ENCODE data around the gene NUBPL.

DNA sequence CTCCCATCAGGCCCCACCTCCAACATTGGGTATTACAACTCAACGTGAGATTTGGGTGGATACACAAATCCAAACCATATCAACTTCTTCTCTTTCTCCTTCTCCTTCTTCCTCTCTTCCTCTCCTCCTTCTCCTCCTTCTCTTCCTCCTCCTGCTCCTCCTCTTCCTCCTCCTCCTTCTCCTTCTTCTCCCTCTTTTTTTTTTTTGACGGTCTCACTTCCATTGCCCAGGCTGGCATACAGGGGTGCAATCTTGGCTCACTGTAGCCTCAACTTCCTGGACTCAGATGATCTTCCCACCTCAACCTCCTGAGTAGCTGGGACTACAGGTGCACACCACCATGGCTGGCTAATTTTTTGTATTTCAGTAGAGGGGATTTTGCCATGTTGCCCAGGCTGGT lies 11.4 kb upstream of the NUBPL start:
- TF ChIP-seq, protein P1, sequence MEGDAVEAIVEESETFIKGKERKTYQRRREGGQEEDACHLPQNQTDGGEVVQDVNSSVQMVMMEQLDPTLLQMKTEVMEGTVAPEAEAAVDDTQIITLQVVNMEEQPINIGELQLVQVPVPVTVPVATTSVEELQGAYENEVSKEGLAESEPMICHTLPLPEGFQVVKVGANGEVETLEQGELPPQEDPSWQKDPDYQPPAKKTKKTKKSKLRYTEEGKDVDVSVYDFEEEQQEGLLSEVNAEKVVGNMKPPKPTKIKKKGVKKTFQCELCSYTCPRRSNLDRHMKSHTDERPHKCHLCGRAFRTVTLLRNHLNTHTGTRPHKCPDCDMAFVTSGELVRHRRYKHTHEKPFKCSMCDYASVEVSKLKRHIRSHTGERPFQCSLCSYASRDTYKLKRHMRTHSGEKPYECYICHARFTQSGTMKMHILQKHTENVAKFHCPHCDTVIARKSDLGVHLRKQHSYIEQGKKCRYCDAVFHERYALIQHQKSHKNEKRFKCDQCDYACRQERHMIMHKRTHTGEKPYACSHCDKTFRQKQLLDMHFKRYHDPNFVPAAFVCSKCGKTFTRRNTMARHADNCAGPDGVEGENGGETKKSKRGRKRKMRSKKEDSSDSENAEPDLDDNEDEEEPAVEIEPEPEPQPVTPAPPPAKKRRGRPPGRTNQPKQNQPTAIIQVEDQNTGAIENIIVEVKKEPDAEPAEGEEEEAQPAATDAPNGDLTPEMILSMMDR (optimal IDR thresholded peaks at IDR 0.05 in 1 of 3, IDR thresholded peaks at IDR 0.05 in 1 of 3, conservative IDR thresholded peaks at IDR 0.05 in 1 of 3; ENCODE audit: extremely low read depth in 1 of 3, insufficient read depth in 2 of 3, low read length in 3 of 3) = no peak
- TF ChIP-seq EZH2 (IDR thresholded peaks at IDR 0.05; ENCODE audit: low read length) = no peak
